Fibroblast of gingiva (primary cell): ENCODE measurements around the gene NUP43.
"Not testable (repeated sequence)": the region's sequence is repeated elsewhere in the genome, so short reads cannot be mapped to it uniquely, and the experiment has no call there.

ENCODE experiments used
- DNase-seq: peaks from one replicate; pipeline ENCODE4 v3.0.0-alpha.2; 2011; ENCODE audit warnings: low read depth

The NUP43 gene, protein sequence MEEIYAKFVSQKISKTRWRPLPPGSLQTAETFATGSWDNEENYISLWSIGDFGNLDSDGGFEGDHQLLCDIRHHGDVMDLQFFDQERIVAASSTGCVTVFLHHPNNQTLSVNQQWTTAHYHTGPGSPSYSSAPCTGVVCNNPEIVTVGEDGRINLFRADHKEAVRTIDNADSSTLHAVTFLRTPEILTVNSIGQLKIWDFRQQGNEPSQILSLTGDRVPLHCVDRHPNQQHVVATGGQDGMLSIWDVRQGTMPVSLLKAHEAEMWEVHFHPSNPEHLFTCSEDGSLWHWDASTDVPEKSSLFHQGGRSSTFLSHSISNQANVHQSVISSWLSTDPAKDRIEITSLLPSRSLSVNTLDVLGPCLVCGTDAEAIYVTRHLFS

DNA sequence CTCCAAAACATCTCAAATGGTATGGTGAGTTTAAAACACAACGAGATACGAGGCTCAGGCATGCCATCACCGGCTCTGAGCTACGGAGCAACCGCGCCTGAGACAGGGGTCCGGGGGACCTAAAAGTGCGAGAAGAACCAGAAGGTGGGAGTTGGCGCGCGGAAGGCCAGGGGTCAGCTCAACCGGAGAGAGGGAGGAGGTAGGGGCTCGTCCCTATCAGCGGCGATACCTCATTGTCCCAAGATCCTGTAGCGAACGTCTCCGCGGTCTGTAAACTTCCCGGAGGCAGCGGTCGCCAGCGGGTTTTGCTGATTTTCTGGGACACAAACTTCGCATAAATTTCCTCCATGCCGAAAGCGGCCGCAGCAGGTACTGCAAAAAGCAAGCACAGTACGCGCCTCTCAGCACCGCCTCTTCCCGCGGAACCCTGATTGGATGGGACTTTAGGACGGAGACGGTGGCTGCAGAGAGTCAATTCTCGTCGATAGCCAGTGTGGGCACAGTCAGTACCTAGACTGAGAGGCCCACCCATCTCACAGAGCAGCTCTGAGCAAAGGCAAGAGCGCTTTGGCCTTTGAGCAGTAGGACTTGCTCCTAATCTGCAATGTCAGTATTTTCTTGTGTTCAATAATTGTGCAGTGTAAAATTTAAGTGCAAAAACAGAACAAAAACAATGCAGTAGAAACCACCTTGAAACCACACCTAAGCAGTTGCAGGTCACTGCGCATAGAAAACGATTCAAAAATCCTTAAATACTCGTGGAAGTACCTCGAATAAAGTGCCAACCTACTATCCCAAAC lies at the start of gene NUP43:
Gene NUP43 (minus strand): TSS at position 383 of the 800 bp plus-strand sequence. CDS start 34 bp downstream, at position 349.
- peak; percentile 95 for DNase-seq

GRCh38 chr6:149783551-149783950 lies 37.2 kb upstream of the NUP43 start:
- no peak for DNase-seq

- DNase-seq, result no peak
Measured at GRCh38 chr6:149782337-149782736, 36.0 kb upstream of the NUP43 start.

GRCh38 chr6:149781715-149782114 lies 35.4 kb upstream of the NUP43 start:
- DNase-seq, result no peak

DNA sequence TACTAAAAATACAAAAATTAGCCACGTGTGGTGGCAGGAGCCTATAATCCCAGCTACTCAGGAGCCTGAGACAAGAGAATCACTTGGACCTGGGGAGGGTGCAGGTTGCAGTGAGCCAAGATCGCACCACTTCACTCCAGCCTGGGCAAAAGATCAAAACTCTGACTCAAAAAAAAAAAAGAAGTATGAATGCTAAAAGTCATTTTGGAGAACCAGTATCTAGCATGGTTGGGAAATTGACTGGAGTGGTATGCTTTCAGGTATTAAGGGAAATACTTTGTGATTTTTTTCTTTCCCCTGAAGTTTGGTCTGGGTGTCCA lies 33.3 kb upstream of the NUP43 start:
- DNase-seq, result no peak

GRCh38 chr6:149777624-149778023 lies 31.3 kb upstream of the NUP43 start:
- no peak for DNase-seq

DNA sequence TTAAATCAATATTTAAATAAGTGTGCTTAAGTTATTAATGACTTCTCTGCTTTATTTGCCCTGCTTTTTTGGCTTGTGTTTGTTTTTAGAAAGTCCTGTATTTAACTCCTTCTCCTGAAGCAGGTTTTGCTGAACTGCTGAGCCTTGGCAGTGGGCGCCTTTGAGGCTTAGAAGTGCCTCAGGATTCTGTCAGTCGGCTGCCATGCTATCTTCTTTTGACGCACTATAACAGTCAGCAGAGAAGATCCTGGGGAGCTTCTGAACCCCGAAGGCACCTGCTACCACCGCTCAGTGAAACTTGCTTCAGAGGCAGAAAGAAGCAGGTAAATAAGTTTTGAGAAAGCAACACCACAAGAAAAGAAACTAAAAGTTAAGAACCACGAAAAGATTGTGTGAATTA lies 25.6 kb upstream of the NUP43 start:
- no peak for DNase-seq

DNA sequence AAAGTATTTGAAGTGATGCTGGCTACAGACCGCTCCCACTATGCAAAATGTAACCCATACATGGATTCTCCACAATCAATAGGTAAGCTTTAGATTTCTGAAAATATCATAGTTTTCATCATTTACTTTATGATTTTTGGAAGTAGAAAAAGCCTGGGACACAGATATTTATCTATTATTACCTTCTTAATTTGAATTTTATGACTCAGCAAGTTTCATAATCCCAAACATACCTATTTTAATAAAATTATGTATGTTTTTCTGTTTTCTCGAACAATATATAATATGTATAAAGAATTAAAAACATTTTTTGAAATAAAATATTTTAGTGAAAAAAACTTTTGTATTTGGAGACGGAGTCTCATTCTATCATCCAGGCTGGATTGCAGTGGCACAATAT lies 24.9 kb upstream of the NUP43 start:
- DNase-seq, result no peak

DNA sequence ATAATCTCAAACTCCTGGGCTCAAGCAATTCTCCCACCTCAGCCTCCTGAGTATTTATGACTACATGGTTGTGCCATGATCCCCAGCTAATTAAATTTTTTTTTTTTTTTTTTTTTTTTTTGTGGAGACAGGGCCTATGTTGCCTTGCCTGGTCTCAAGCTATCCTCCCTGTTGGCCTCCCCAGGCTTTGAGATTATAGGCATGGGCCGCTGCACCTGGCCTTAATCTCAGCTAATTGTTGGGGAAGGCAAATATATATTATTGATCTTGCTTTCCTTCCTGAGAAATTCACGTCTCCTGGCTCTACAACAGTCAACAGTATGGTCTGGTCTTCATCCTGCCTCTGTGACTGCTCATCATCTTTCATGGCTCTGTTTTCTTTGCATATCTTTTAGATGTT lies 23.3 kb upstream of the NUP43 start:
- no peak for DNase-seq

DNA sequence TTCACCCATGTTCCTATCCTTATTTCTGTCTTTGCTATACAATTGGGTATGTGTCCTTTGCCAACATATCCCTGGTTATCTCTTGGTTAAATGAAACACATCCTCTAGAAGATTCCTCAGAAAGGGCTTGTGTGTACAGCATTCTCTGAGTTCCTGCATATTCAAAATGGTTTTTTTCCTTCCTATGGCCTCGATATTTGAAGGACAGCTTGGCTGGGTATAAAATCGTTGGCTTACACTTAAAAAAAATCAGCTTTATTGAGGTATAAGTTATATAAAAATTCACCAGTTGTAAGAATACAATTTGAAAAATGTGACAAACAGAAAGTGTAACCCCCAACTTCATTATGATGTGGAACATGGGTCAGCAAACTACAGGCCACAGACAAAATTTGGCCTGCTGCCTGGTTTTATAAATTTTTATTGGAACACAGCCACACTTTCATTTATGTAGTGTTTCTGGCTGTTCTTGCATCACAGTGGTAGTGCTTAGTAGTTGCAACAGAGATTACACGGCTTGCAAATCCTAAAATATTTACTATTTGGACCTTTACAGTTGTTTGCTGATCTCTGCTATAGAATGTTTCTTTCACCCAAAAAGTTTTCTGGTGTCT lies 19.9 kb upstream of the NUP43 start:
- peak; percentile 80 for DNase-seq

DNA sequence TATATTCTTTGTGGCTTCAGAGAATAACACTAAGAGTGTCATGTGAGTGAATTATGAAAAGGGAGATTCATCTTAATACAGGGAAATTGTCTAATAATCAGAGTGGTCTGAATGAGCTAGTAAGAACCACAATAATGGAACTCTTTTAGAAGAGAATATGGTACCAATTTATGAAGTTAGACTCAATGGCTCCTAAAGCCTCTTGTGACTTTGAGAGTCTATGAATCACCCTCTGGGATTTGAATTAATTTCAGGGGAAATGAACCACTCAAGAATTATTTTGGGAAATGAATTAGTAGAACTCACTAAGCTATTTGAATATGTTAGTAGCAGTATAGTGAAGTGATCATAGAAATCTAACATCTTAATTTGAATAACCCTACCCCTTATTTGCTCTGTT lies 17.5 kb upstream of the NUP43 start:
- DNase-seq, result no peak

- DNase-seq, result no peak
Measured at GRCh38 chr6:149761438-149761837, 15.1 kb upstream of the NUP43 start.

GRCh38 chr6:149756261-149756636 lies 9.9 kb upstream of the NUP43 start:
- no peak for DNase-seq

GRCh38 chr6:149755300-149756260 lies 9.3 kb upstream of the NUP43 start:
- no peak for DNase-seq

DNA sequence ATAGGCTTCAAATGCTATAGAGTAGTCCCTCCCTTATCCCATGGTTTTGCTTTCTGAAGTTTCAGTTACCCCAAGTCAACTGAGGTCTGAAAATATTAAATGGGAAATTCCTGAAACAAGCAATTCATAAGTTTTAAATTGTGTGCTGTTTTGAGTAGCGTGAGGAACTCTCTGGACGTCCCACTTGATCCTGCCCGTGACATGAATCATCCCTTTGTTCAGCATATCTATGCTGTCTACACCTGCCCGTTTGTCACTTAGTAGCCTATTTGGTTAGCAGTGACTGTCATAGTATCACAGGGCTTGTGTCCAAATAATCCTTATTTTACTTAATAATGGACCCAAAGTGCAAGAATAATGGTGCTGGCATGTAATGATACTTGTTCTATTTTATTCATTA lies 8.2 kb upstream of the NUP43 start:
- no peak for DNase-seq

- DNase-seq, result not testable (repeated sequence)
Measured at GRCh38 chr6:149753374-149753637, 7.0 kb upstream of the NUP43 start.

DNA sequence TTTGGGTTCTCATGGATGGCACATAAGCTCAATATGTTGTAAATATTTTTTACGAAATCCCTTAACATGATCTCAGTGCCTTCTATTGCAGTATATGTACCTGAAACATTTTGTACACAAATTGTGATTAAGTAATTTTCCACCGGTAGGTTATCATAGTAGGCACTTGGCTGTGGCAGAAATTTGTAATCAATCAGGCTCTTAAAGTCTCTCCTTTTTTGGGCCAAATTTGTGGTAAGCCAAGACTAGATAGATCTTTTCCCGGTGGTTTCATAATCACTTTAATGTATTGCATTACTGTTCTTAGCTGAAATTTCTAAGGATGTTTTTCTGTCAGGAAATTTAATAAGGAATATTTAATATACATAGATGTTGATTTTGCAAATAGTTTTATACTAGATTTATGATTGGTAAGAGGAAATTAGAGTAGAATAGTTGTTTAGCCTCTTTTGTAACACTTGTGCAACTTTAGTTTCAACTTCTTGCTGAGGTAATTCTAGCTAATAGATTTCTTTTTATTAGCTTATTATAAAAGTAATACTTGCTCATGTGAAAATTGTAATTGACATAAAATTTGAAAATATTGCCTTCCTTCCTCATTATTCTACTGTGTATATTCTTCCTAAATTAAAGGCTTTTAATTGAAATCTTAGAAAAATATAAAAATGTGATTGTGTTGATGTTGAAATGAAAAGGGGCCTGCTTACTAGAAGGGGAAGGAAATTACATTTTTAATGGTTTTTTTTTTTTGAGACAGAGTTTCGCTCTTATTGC lies 6.5 kb upstream of the NUP43 start:
- peak; percentile 34 for DNase-seq

DNA sequence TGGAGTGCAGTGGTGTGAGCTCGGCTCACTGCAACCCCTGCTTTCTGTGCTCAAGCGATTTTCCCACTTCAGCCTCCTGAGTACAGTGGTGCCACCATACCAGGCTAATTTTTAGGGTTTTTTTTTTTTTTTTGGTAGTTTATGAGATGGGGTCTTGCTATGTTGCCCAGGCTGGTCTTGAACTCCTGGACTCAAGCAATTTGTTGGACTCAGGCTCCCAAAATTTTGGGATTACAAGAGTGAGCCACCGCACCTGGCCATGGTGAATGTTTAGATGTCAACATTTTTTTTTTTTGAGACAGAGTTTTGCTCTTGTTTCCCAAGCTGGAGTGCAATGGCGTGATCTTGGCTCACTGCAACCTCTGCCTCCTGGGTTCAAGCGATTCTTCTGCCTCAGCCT lies 5.6 kb upstream of the NUP43 start:
- DNase-seq, result not testable (repeated sequence)

DNA sequence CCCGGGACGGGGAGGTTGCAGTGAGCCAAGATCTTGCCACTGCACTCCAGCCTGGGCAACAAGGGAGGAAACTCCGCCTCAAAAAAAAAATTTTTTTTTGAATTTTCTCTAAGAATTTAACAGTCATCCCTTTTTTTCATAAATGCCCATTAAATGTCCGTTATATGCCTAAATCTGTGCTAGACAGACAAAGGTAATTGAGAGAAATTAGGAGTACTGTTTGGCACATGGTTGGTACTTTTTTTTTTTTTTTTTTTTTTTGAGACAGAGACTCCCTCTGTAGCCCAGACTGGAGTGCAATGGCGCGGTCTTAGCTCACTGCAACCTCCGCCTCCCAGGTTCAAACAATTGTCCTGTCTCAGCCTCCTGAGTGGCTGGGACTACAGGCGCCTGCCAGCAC lies 4.9 kb upstream of the NUP43 start:
- DNase-seq, result no peak

GRCh38 chr6:149750136-149750609 lies 3.8 kb upstream of the NUP43 start:
- peak; percentile 34 for DNase-seq

GRCh38 chr6:149749594-149750135 lies 3.3 kb upstream of the NUP43 start, which contains the start of gene PCMT1:
PCMT1 (plus strand) TSS chr6:149749741; CDS start chr6:149749902, 161 bp downstream.
- peak; percentile 94 for DNase-seq
